SK-N-SH treated with all-trans-retinoic acid at 6 μM for 48 hours (cell line): Measurements from ENCODE around the gene PAQR6.
"Not testable (repeated sequence)": the region's sequence is repeated elsewhere in the genome, so short reads cannot be mapped to it uniquely, and the experiment has no call there.

Source experiments
- ATAC-seq: fragments of 200-7000 bp; cut with Tn5 transposase; 3 replicates; pipeline ENCODE4 v1.9.1; 2020; ENCODE audit warnings: mild to moderate bottlenecking, moderate library complexity
- ARNTL ChIP-seq: fragments of 450-650 bp; formaldehyde crosslinking; IDR thresholded peaks from 2 replicates; pipeline ENCODE4 v1.5.0; 2020; ENCODE audit warnings: low read depth, mild to moderate bottlenecking, moderate library complexity, borderline replicate concordance
- CREB5 ChIP-seq: fragments of 250-450 bp; sonication (Bioruptor Pico); IDR thresholded peaks from 2 replicates; pipeline ENCODE4 v1.5.1; 2020; ENCODE audit warnings: low read depth, mild to moderate bottlenecking, moderate library complexity
- CSDC2 ChIP-seq: fragments of 250-450 bp; sonication (Bioruptor Pico); IDR thresholded peaks from 2 replicates; pipeline ENCODE4 v1.5.0; 2020; ENCODE audit warnings: mild to moderate bottlenecking, moderate library complexity
- ESRRG ChIP-seq: fragments of 250-450 bp; sonication (Bioruptor Pico); IDR thresholded peaks from 2 replicates; pipeline ENCODE4 v1.6.1; 2021; ENCODE audit warnings: mild to moderate bottlenecking
- GLIS3 ChIP-seq: fragments of 250-450 bp; sonication (Bioruptor Pico); IDR thresholded peaks from 2 replicates; pipeline ENCODE4 v1.5.0; 2020; ENCODE audit warnings: mild to moderate bottlenecking, moderate library complexity
- OSR1 ChIP-seq: fragments of 250-450 bp; sonication (Bioruptor Pico); IDR thresholded peaks from 2 replicates; pipeline ENCODE4 v1.8.0; 2022; ENCODE audit warnings: moderate library complexity, mild to moderate bottlenecking, inconsistent platforms
- PPARA ChIP-seq: fragments of 250-450 bp; sonication (Bioruptor Pico); IDR thresholded peaks from 2 replicates; pipeline ENCODE4 v1.5.0; 2020; ENCODE audit warnings: mild to moderate bottlenecking, borderline replicate concordance
- RARB ChIP-seq: fragments of 250-450 bp; sonication (Bioruptor Pico); IDR thresholded peaks from 2 replicates; pipeline ENCODE4 v1.8.0; 2021; ENCODE audit warnings: mild to moderate bottlenecking, moderate library complexity
- SNAI2 ChIP-seq: fragments of 250-450 bp; sonication (Bioruptor Pico); IDR thresholded peaks from 2 replicates; pipeline ENCODE4 v1.5.0; 2020; ENCODE audit warnings: mild to moderate bottlenecking, moderate library complexity
- TOX ChIP-seq: fragments of 250-450 bp; sonication (Bioruptor Pico); IDR thresholded peaks from 2 replicates; pipeline ENCODE4 v1.8.0; 2021; ENCODE audit warnings: mild to moderate bottlenecking, moderate library complexity, borderline replicate concordance
- ZC3H10 ChIP-seq: fragments of 250-450 bp; sonication (Bioruptor Pico); IDR thresholded peaks from 2 replicates; pipeline ENCODE4 v1.5.1; 2021; ENCODE audit warnings: mild to moderate bottlenecking, moderate library complexity
- ZFP3 ChIP-seq: fragments of 250-450 bp; sonication (Bioruptor Pico); IDR thresholded peaks from 2 replicates; pipeline ENCODE4 v1.5.0; 2020; ENCODE audit warnings: mild to moderate bottlenecking, moderate library complexity
- ZFP30 ChIP-seq: fragments of 450-650 bp; formaldehyde crosslinking; IDR thresholded peaks from 2 replicates; pipeline ENCODE4 v1.5.0; 2022; ENCODE audit warnings: mild to moderate bottlenecking, moderate library complexity
- ZNF70 ChIP-seq: fragments of 450-650 bp; formaldehyde crosslinking; IDR thresholded peaks from 2 replicates; pipeline ENCODE4 v1.5.0; 2020; ENCODE audit warnings: mild to moderate bottlenecking, moderate library complexity
- TF ChIP-seq, protein P1 (sequence below): fragments of 250-450 bp; sonication (Bioruptor Pico); IDR thresholded peaks from 2 replicates; pipeline ENCODE4 v1.8.0; 2020; ENCODE audit warnings: mild to moderate bottlenecking, moderate library complexity, borderline replicate concordance
- TF ChIP-seq, protein P2 (sequence below): fragments of 250-450 bp; sonication (Bioruptor Pico); IDR thresholded peaks from 2 replicates; pipeline ENCODE4 v1.5.0; 2020; ENCODE audit warnings: mild to moderate bottlenecking, moderate library complexity

Gene PAQR6

GRCh38 chr1:156221986-156222692 lies 25.7 kb downstream of the PAQR6 start:
- no peak for ATAC-seq

GRCh38 chr1:156220226-156220625 lies 27.6 kb downstream of the PAQR6 start:
- ATAC-seq = no peak
- no peak for TF ChIP-seq ARNTL (CRISPR knock-in tag)
- no peak for TF ChIP-seq SNAI2 (CRISPR knock-in tag)
- TF ChIP-seq RARB (CRISPR knock-in tag) = no peak

More at GRCh38 chr1:156221986-156222692, 25.7 kb downstream of the PAQR6 start:
- TF ChIP-seq ARNTL (CRISPR knock-in tag) = no peak
- TF ChIP-seq ZFP3 (CRISPR knock-in tag) = no peak
- TF ChIP-seq ESRRG = no peak

DNA sequence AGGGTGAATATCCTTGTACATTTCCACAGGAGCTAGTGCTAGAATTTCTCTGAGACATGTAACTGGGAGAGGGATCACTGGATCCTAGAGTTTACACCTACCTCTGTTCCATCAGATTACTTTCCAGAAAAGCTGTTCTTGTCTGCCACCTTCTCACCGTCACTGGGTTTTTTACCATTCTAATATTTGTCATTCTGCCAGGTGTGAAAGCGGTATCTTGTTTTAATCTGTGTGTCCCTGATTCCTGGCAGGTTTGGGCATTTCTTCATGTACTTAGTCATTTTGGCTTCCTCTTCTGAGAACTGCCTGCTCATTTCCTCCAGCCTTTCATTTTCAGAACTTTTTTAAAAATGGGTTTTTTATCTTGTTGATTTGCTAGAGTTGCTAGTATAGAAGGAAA lies 30.0 kb downstream of the PAQR6 start:
- TF ChIP-seq CSDC2 (CRISPR knock-in tag) = no peak
- TF ChIP-seq ZFP3 (CRISPR knock-in tag) = no peak
- no peak for TF ChIP-seq OSR1 (CRISPR knock-in tag)
- no peak for TF ChIP-seq ESRRG
- no peak for TF ChIP-seq CREB5 (CRISPR knock-in tag)
- no peak for TF ChIP-seq SNAI2 (CRISPR knock-in tag)
- TF ChIP-seq TOX (CRISPR knock-in tag) = no peak
- TF ChIP-seq, protein P1, sequence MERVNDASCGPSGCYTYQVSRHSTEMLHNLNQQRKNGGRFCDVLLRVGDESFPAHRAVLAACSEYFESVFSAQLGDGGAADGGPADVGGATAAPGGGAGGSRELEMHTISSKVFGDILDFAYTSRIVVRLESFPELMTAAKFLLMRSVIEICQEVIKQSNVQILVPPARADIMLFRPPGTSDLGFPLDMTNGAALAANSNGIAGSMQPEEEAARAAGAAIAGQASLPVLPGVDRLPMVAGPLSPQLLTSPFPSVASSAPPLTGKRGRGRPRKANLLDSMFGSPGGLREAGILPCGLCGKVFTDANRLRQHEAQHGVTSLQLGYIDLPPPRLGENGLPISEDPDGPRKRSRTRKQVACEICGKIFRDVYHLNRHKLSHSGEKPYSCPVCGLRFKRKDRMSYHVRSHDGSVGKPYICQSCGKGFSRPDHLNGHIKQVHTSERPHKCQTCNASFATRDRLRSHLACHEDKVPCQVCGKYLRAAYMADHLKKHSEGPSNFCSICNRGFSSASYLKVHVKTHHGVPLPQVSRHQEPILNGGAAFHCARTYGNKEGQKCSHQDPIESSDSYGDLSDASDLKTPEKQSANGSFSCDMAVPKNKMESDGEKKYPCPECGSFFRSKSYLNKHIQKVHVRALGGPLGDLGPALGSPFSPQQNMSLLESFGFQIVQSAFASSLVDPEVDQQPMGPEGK (CRISPR knock-in tag) = no peak
- TF ChIP-seq GLIS3 = no peak
- TF ChIP-seq RARB (CRISPR knock-in tag) = no peak
- no peak for TF ChIP-seq ZFP30
- no peak for ATAC-seq

GRCh38 chr1:156216361-156217086 lies 31.3 kb downstream of the PAQR6 start:
- ATAC-seq = not testable (repeated sequence)

- ATAC-seq = peak; percentile 14
- peak; percentile 79; the same call in 1 of the 2 replicates for TF ChIP-seq TOX (CRISPR knock-in tag)
- no peak for TF ChIP-seq ZNF70 (CRISPR knock-in tag)
These were observed 33.7 kb downstream of the PAQR6 start for GRCh38 chr1:156214024-156214748.

GRCh38 chr1:156213644-156213966 lies 34.3 kb downstream of the PAQR6 start:
- TF ChIP-seq ZC3H10 (no peak), ESRRG (no peak), OSR1 (CRISPR knock-in tag) (no peak), ARNTL (CRISPR knock-in tag) (no peak), TOX (CRISPR knock-in tag) (no peak), GLIS3 (no peak), CSDC2 (CRISPR knock-in tag) (no peak)
- no peak for ATAC-seq

DNA sequence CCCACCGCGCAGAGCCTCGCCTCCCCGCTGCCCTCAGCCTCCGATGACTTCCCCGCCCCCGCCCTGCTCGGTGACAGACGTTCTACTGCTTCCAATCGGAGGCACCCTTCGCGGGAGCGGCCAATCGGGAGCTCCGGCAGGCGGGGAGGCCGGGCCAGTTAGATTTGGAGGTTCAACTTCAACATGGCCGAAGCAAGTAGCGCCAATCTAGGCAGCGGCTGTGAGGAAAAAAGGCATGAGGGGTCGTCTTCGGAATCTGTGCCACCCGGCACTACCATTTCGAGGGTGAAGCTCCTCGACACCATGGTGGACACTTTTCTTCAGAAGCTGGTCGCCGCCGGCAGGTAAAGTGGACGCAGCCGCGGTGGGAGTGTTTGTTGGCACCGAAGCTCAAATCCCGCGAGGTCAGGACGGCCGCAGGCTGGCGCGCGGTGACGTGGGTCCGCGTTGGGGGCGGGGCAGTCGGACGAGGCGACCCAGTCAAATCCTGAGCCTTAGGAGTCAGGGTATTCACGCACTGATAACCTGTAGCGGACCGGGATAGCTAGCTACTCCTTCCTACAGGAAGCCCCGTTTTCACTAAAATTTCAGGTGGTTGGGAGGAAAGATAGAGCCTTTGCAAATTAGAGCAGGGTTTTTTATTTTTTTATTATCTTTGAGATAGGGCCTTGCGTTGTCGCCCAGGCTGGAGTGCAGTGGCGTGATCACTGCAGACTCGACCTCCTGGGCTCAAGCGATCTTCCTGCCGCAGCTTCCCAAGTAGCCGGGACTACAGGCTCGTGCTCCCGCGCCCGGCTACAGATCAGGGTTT lies 34.8 kb downstream of the PAQR6 start, which contains the start of gene PMF1:
PMF1 (plus strand) TSS at position 175 of the 811 bp plus-strand sequence; CDS start at position 184, 9 bp downstream.
- ATAC-seq = peak; percentile 96
- TF ChIP-seq PPARA (CRISPR knock-in tag) (no peak), ZFP3 (CRISPR knock-in tag) (no peak)
- TF ChIP-seq, protein P2, sequence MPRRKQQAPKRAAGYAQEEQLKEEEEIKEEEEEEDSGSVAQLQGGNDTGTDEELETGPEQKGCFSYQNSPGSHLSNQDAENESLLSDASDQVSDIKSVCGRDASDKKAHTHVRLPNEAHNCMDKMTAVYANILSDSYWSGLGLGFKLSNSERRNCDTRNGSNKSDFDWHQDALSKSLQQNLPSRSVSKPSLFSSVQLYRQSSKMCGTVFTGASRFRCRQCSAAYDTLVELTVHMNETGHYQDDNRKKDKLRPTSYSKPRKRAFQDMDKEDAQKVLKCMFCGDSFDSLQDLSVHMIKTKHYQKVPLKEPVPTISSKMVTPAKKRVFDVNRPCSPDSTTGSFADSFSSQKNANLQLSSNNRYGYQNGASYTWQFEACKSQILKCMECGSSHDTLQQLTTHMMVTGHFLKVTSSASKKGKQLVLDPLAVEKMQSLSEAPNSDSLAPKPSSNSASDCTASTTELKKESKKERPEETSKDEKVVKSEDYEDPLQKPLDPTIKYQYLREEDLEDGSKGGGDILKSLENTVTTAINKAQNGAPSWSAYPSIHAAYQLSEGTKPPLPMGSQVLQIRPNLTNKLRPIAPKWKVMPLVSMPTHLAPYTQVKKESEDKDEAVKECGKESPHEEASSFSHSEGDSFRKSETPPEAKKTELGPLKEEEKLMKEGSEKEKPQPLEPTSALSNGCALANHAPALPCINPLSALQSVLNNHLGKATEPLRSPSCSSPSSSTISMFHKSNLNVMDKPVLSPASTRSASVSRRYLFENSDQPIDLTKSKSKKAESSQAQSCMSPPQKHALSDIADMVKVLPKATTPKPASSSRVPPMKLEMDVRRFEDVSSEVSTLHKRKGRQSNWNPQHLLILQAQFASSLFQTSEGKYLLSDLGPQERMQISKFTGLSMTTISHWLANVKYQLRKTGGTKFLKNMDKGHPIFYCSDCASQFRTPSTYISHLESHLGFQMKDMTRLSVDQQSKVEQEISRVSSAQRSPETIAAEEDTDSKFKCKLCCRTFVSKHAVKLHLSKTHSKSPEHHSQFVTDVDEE (CRISPR knock-in tag) = no peak
